Osteoblast (primary cell): ENCODE measurements around the gene LZTFL1. TPM values are rescaled to one million over a fixed set of nuclear protein-coding genes. Genes with fewer than 3 reads are reported as not detected.

Experiments
- DNase-seq: peaks from one replicate; pipeline ENCODE4 v3.0.0; 2011; ENCODE audit warnings: low spot score, mixed read lengths; ENCODE audit not compliant: insufficient read length; ENCODE audit errors: missing footprints
- H2AFZ ChIP-seq: 2 replicates; pipeline ENCODE4 v1.6.0; 2011; ENCODE audit warnings: mild to moderate bottlenecking, low read length
- H3K27ac ChIP-seq: 2 replicates; pipeline ENCODE4 v1.5.1; 2011; ENCODE audit warnings: mild to moderate bottlenecking, low read depth, low read length, moderate library complexity
- H3K27me3 ChIP-seq: 2 replicates; pipeline ENCODE4 v1.6.0; 2012; ENCODE audit warnings: mild to moderate bottlenecking, control low read depth, inconsistent platforms, low read length, moderate library complexity; ENCODE audit not compliant: insufficient read depth
- H3K36me3 ChIP-seq: 2 replicates; pipeline ENCODE4 v1.5.1; 2011; ENCODE audit warnings: mild to moderate bottlenecking, low read length, control low read depth, moderate library complexity; ENCODE audit not compliant: insufficient read depth
- H3K4me1 ChIP-seq: 2 replicates; pipeline ENCODE4 v1.5.1; 2011; ENCODE audit warnings: mild to moderate bottlenecking, low read length, control low read depth, moderate library complexity; ENCODE audit not compliant: insufficient read depth
- H3K4me2 ChIP-seq: 2 replicates; pipeline ENCODE4 v1.6.0; 2011; ENCODE audit warnings: mild to moderate bottlenecking, low read length; ENCODE audit not compliant: insufficient read depth
- H3K4me3 ChIP-seq: fragments of 200-600 bp; sonication (generic); 3 replicates; pipeline ENCODE4 v1.5.1; 2012; ENCODE audit warnings: mild to moderate bottlenecking, low read length, inconsistent platforms; ENCODE audit not compliant: insufficient read depth
- H3K79me2 ChIP-seq: 2 replicates; pipeline ENCODE4 v1.6.0; 2012; ENCODE audit warnings: mild to moderate bottlenecking, low read length, control low read depth, inconsistent platforms; ENCODE audit not compliant: insufficient read depth
- H3K9me3 ChIP-seq: 2 replicates; pipeline ENCODE4 v1.5.1; 2011; ENCODE audit warnings: low read depth, low read length, control low read depth
- H4K20me1 ChIP-seq: 2 replicates; pipeline ENCODE4 v1.6.0; 2012; ENCODE audit warnings: mild to moderate bottlenecking, low read length, control low read depth; ENCODE audit not compliant: insufficient read depth
- CTCF ChIP-seq: IDR thresholded peaks from 2 replicates; pipeline ENCODE4 v1.5.1; 2011; ENCODE audit warnings: mild to moderate bottlenecking, low read depth, low read length, moderate library complexity; ENCODE audit errors: extremely low read depth
- total RNA-seq: library from RNA; depleted of rRNA; stranded (reverse); fragments of >200 nt; gene quantifications from 2 replicates; pipeline ENCODE4 v1.2.3, GENCODE V29; 2012

The LZTFL1 gene
- total RNA-seq, 1 donor: 26.1 TPM

- H3K4me2 ChIP-seq: no peak overlapping the region
- no peak for DNase-seq
- H3K79me2 ChIP-seq: no peaks in the 10 kb centered on the region
- no peaks in the 10 kb centered on the region for H3K36me3 ChIP-seq
- no peak for TF ChIP-seq CTCF
- no peak overlapping the region for H2AFZ ChIP-seq
- no peak overlapping the region for H3K27ac ChIP-seq
- no peaks in the 10 kb centered on the region for H3K4me1 ChIP-seq
- H3K27me3 ChIP-seq: peaks cover 41% of the 10 kb centered on the region
- H4K20me1 ChIP-seq: no peaks in the 10 kb centered on the region
- H3K4me3 ChIP-seq: no peak overlapping the region
- no peaks in the 10 kb centered on the region for H3K9me3 ChIP-seq
Observed at GRCh38 chr3:45775571-45776300, 66.2 kb downstream of the LZTFL1 start.

GRCh38 chr3:45774581-45775521 is 67.1 kb downstream of the LZTFL1 start:
- H3K4me1 ChIP-seq: no peaks in the 10 kb centered on the region
- TF ChIP-seq CTCF: no peak
- H4K20me1 ChIP-seq: no peaks in the 10 kb centered on the region
- no peak overlapping the region for H3K27ac ChIP-seq
- no peaks in the 10 kb centered on the region for H3K9me3 ChIP-seq
- no peaks in the 10 kb centered on the region for H3K79me2 ChIP-seq
- H2AFZ ChIP-seq: no peak overlapping the region
- peaks cover 48% of the 10 kb centered on the region for H3K27me3 ChIP-seq
- no peak for DNase-seq
- H3K36me3 ChIP-seq: no peaks in the 10 kb centered on the region
- no peak overlapping the region for H3K4me3 ChIP-seq
- no peak overlapping the region for H3K4me2 ChIP-seq

- Histone ChIP-seq H3K4me2 (no peak overlapping the region), H2AFZ (no peak overlapping the region), H3K79me2 (no peaks in the 10 kb centered on the region), H3K4me3 (no peak overlapping the region), H3K9me3 (no peaks in the 10 kb centered on the region), H3K27ac (no peak overlapping the region), H3K4me1 (no peaks in the 10 kb centered on the region), H3K27me3 (peaks cover 44% of the 10 kb centered on the region), H3K36me3 (no peaks in the 10 kb centered on the region), H4K20me1 (no peaks in the 10 kb centered on the region)
- no peak for DNase-seq
- no peak for TF ChIP-seq CTCF
Observed at GRCh38 chr3:45773714-45774449, 68.0 kb downstream of the LZTFL1 start.

Other genes with a start within 250 kb of the LZTFL1 start
- 14.4 and 17.4 TPM in 2 replicates for gene LIMD1, start 247.4 kb downstream of the LZTFL1 start, total RNA-seq
- 28.6 and 39.5 TPM in 2 replicates for gene SACM1L, start 152.7 kb downstream of the LZTFL1 start, total RNA-seq
- not detected in 2 replicates for gene SLC6A20, start 45.6 kb downstream of the LZTFL1 start, total RNA-seq
- not detected in 2 replicates for gene CCR9, start 44.4 kb upstream of the LZTFL1 start, total RNA-seq
- gene CXCR6, start 101.3 kb upstream of the LZTFL1 start, total RNA-seq: not detected in 2 replicates
- gene FYCO1, start 153.7 kb upstream of the LZTFL1 start, total RNA-seq: 22.7 and 25.0 TPM in 2 replicates
- gene XCR1, start 185.4 kb upstream of the LZTFL1 start, total RNA-seq: not detected in 2 replicates